IMR-90 (cell line): ENCODE results near the gene CPA3. TPM values are rescaled to one million over a fixed set of nuclear protein-coding genes. Genes with fewer than 3 reads are reported as not detected.

Experiments used
- ATAC-seq: fragments of 200-7000 bp; cut with Tn5 transposase; 2 replicates; pipeline ENCODE4 v1.9.1; 2020; ENCODE audit warnings: low read depth, mild to moderate bottlenecking, moderate library complexity
- BruUV-seq: library from RNA; stranded (reverse); fragments of 400-500 nt; replicated peaks from 2 replicates; lab custom pipeline; 2021; lab: Mats Ljungman, UMichigan
- CTCF ChIA-PET: fragments of 300-600 bp; formaldehyde crosslinking; extraction: SDS; loops from one replicate; lab custom pipeline; 2021; ENCODE audit warnings: antibody characterized with exemption; lab: Yijun Ruan, JAX
- POLR2A ChIA-PET: fragments of 300-600 bp; sonication (Branson Sonifier 250); formaldehyde crosslinking; loops from one replicate; lab custom pipeline; 2022; ENCODE audit warnings: antibody characterized with exemption; ENCODE audit not compliant: unreplicated experiment; lab: Charles Lee
- DNase-seq: peaks from one replicate; pipeline ENCODE4 v3.0.0; 2013
- H2AFZ ChIP-seq: replicated peaks from 2 replicates; pipeline ENCODE3; 2013; ENCODE audit warnings: low read length, mild to moderate bottlenecking; ENCODE audit not compliant: poor library complexity
- H2AK5ac ChIP-seq: 2 replicates; pipeline ENCODE4 v1.6.1; 2013; ENCODE audit warnings: low read depth, low read length, inconsistent platforms
- H2AK9ac ChIP-seq: replicated peaks from 2 replicates; pipeline ENCODE3; 2013; ENCODE audit warnings: mild to moderate bottlenecking, low read depth, low read length, moderate library complexity; ENCODE audit not compliant: poor library complexity
- H2BK120ac ChIP-seq: 2 replicates; pipeline ENCODE4 v1.6.1; 2013; ENCODE audit warnings: low read depth, low read length, inconsistent platforms
- H2BK15ac ChIP-seq: 3 replicates; pipeline ENCODE4 v1.6.1; 2013; ENCODE audit warnings: low read depth, low read length, inconsistent platforms
- H2BK20ac ChIP-seq: 2 replicates; pipeline ENCODE4 v1.6.1; 2013; ENCODE audit warnings: low read depth, mild to moderate bottlenecking, inconsistent platforms, low read length, moderate library complexity
- H2BK5ac ChIP-seq: 2 replicates; pipeline ENCODE4 v1.6.1; 2013; ENCODE audit warnings: mild to moderate bottlenecking, low read depth, low read length, inconsistent platforms; ENCODE audit not compliant: poor library complexity, severe bottlenecking
- H3K14ac ChIP-seq: replicated peaks from 2 replicates; pipeline ENCODE4 v1.6.1; 2013; ENCODE audit warnings: low read depth, low read length, inconsistent platforms
- H3K18ac ChIP-seq: 2 replicates; pipeline ENCODE4 v1.6.1; 2013; ENCODE audit warnings: low read depth, low read length, control low read depth
- H3K23ac ChIP-seq: 2 replicates; pipeline ENCODE4 v1.6.1; 2013; ENCODE audit warnings: low read depth, low read length, inconsistent platforms
- H3K27ac ChIP-seq: 2 replicates; pipeline ENCODE4 v1.5.1; 2013; ENCODE audit warnings: mild to moderate bottlenecking, control low read depth, low read length; ENCODE audit not compliant: insufficient read depth
- H3K27me3 ChIP-seq: 2 replicates; pipeline ENCODE4 v1.6.1; 2013; ENCODE audit warnings: low read length; ENCODE audit not compliant: control insufficient read depth, insufficient read depth
- H3K36me3 ChIP-seq: 2 replicates; pipeline ENCODE4 v1.6.1; 2013; ENCODE audit warnings: low read length, mixed read lengths; ENCODE audit not compliant: control insufficient read depth, insufficient read depth
- H3K4ac ChIP-seq: 2 replicates; pipeline ENCODE4 v1.6.1; 2013; ENCODE audit warnings: low read depth, low read length, inconsistent platforms
- H3K4me1 ChIP-seq: 2 replicates; pipeline ENCODE4 v1.6.1; 2013; ENCODE audit warnings: low read length, mixed read lengths; ENCODE audit not compliant: control insufficient read depth, insufficient read depth
- H3K4me2 ChIP-seq: 2 replicates; pipeline ENCODE4 v1.6.1; 2013; ENCODE audit warnings: low read depth, mild to moderate bottlenecking, control low read depth, low read length, moderate library complexity
- H3K4me3 ChIP-seq: 2 replicates; pipeline ENCODE4 v1.5.1; 2013; ENCODE audit warnings: low read depth, mild to moderate bottlenecking, control low read depth, low read length, moderate library complexity; ENCODE audit not compliant: insufficient read depth
- H3K56ac ChIP-seq: 2 replicates; pipeline ENCODE4 v1.6.1; 2013; ENCODE audit warnings: low read length, inconsistent platforms; ENCODE audit not compliant: insufficient read depth; ENCODE audit errors: extremely low read depth
- H3K79me1 ChIP-seq, 2 experiments: 2 replicates each; pipeline ENCODE4 v1.6.1; 2013; ENCODE audit warnings: low read length in 2 of 2, inconsistent platforms in 1 of 2, low read depth in 1 of 2
- H3K9ac ChIP-seq: 2 replicates; pipeline ENCODE4 v1.6.1; 2013; ENCODE audit warnings: low read depth, low read length, control low read depth
- H3K9me1 ChIP-seq: 2 replicates; pipeline ENCODE4 v1.6.1; 2013; ENCODE audit warnings: low read length, inconsistent platforms; ENCODE audit not compliant: insufficient read depth
- H3K9me3 ChIP-seq: 2 replicates; pipeline ENCODE4 v1.6.1; 2013; ENCODE audit warnings: low read length; ENCODE audit not compliant: control insufficient read depth, insufficient read depth
- H4K20me1 ChIP-seq: 2 replicates; pipeline ENCODE4 v1.6.1; 2013; ENCODE audit warnings: low read length, inconsistent platforms; ENCODE audit not compliant: insufficient read depth
- H4K5ac ChIP-seq: 2 replicates; pipeline ENCODE4 v1.6.1; 2013; ENCODE audit warnings: mild to moderate bottlenecking, low read depth, low read length, control low read depth
- H4K8ac ChIP-seq, 2 experiments: 2 replicates each; pipeline ENCODE4 v1.6.1; 2013; ENCODE audit warnings: low read depth in 2 of 2, low read length in 2 of 2, control low read depth in 1 of 2, inconsistent platforms in 1 of 2
- H4K91ac ChIP-seq: 2 replicates; pipeline ENCODE4 v1.6.1; 2013; ENCODE audit warnings: low read depth, low read length, inconsistent platforms; ENCODE audit not compliant: insufficient read depth
- MAFK ChIP-seq: IDR thresholded peaks from 2 replicates; pipeline ENCODE4 v1.6.1; 2012; ENCODE audit warnings: low read depth, low read length, improper control_type of control experiment
- NFE2L2 ChIP-seq: fragments of 150-350 bp; IDR thresholded peaks from 2 replicates; pipeline ENCODE4 v1.6.1; 2016; ENCODE audit warnings: low read depth, mild to moderate bottlenecking, low read length
- POLR2A ChIP-seq: IDR thresholded peaks from 2 replicates; pipeline ENCODE4 v1.6.1; 2012; ENCODE audit warnings: mild to moderate bottlenecking, low read depth, low read length
- WGBS, 2 experiments: methylation state at CpG; one replicate each; pipeline versions ENCODE4 v1.1.5 to v1.1.7; 2013; ENCODE audit warnings: missing lambda C conversion rate in 2 of 2; ENCODE audit not compliant: insufficient read length in 1 of 2; ENCODE audit errors: extremely low coverage in 2 of 2; 5-methylcytosine and 5-hydroxymethylcytosine counted together
- dilution Hi-C: fragments of 300-500 bp; cut with HindIII; formaldehyde crosslinking; loops from one replicate; pipeline ENCODE4 v1.14.3; 2018; ENCODE audit warnings: low sequenced_read_pairs; ENCODE audit not compliant: unreplicated experiment
- in situ Hi-C: fragments of 300-500 bp; cut with MboI; formaldehyde crosslinking; loops from 3 replicates; pipeline ENCODE4 v1.14.3; 2019; ENCODE audit warnings: low sequenced_read_pairs, inconsistent platforms, mixed read lengths
- intact Hi-C: fragments of 100-400 bp; cut with micrococcal nuclease; formaldehyde crosslinking; loops from 2 replicates; pipeline ENCODE4 v1.10.0; 2022
- polyA plus RNA-seq, 3 experiments: library from polyadenylated mRNA; depleted of rRNA; stranded (reverse); fragments of >200 nt; gene quantifications; 2 replicates each; pipeline ENCODE4 v1.2.3, GENCODE V29; 2012; ENCODE audit warnings: low replicate concordance in 1 of 3
- total RNA-seq: library from RNA; depleted of rRNA; stranded (reverse); fragments of >200 nt; gene quantifications from 2 replicates; pipeline ENCODE4 v1.2.3, GENCODE V29; 2012

CPA3 gene
- total and polyA plus RNA-seq, 2 of the 4 experiments (the other 2 are of a cell fraction) = 0.07 TPM; not detected in 1

DNA sequence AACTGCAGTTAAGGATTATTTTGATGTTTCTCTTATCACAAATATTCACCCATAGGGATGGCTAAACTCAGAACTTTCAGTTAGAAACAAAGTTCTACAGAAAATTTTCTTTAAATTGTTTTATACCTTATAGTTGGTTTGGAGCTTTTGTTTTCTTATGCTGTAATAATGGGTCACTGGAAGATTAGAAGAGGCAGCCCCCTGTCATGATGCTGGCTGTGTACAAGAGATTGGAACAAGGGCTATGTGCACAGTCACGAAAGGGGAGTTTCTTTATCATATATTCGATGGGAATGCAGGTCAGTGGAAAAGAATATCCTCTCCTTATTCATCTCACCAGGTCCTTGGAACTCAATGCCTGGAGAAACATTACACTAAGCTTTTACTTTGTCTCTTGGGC is 12.0 kb upstream of the CPA3 start:
- POLR2A ChIA-PET = no interaction called here
- WGBS, 2 experiments = no CpG with 5 or more reads among the region's 2 CpGs
- in situ Hi-C loops = no loop called here

More for the DNA sequence above, 12.0 kb upstream of the CPA3 start:
- Histone ChIP-seq H3K9me3 (no peaks in the 10 kb centered on the region), H2BK15ac (no peak overlapping the region), H4K20me1 (no peaks in the 10 kb centered on the region), H4K91ac (no peak overlapping the region), H3K56ac (no peak overlapping the region), H4K8ac (no peak overlapping the region), H4K5ac (no peak overlapping the region), H3K23ac (no peak overlapping the region), H3K79me1 (no peaks in the 10 kb centered on the region), H3K9ac (no peak overlapping the region), H2BK120ac (no peak overlapping the region), H2BK20ac (no peak overlapping the region), H3K9me1 (no peaks in the 10 kb centered on the region), H3K4me1 (no peaks in the 10 kb centered on the region), H3K4ac (no peak overlapping the region), H3K36me3 (no peaks in the 10 kb centered on the region), H2BK5ac (no peak overlapping the region), H3K18ac (no peak overlapping the region), H3K14ac (no peak overlapping the region), H2AK9ac (no peak overlapping the region), H3K27me3 (peaks cover 1% of the 10 kb centered on the region; the same call in 1 of the 2 replicates), H3K4me2 (no peak overlapping the region), H3K27ac (no peak overlapping the region), H2AFZ (no peak overlapping the region), H2AK5ac (no peak overlapping the region), H3K4me3 (no peak overlapping the region)
- TF ChIP-seq POLR2A = no peak
- TF ChIP-seq NFE2L2 = no peak
- TF ChIP-seq MAFK = no peak
- BruUV-seq = no TSS peak
- no peak for ATAC-seq
- dilution Hi-C loops = no loop called here
- intact Hi-C loops = no loop called here
- DNase-seq = no peak
- CTCF ChIA-PET = interaction anchor here (2.1 kb wide), 1 partner anchor 12 kb away, joined by 4 read pairs; the partner anchor contains the start of gene CPA3
